ENCODE results near the gene CASS4.

DNA sequence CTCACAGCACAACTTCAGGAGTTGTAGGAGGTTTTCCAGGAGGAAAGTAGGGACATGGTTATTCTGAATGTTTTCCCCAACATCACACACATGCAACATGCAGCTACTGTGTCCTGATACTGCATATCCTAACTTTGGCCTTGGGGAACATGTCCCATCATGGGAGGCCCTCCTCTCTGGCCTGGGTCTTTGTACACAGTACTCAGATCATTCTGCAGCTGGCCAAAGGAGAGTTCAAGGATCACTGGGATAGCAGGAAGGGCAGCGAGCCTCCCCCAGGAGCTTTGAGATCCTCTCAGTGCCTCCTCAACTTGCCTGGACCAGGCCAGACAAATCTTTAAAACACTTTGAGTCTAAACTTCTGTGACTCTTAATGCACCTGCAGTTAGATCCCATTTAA, 12.9 kb downstream of the CASS4 start:
- TF ChIP-seq POLR2A (IDR thresholded peaks at IDR 0.05), result no peak
- TF ChIP-seq, protein P1, sequence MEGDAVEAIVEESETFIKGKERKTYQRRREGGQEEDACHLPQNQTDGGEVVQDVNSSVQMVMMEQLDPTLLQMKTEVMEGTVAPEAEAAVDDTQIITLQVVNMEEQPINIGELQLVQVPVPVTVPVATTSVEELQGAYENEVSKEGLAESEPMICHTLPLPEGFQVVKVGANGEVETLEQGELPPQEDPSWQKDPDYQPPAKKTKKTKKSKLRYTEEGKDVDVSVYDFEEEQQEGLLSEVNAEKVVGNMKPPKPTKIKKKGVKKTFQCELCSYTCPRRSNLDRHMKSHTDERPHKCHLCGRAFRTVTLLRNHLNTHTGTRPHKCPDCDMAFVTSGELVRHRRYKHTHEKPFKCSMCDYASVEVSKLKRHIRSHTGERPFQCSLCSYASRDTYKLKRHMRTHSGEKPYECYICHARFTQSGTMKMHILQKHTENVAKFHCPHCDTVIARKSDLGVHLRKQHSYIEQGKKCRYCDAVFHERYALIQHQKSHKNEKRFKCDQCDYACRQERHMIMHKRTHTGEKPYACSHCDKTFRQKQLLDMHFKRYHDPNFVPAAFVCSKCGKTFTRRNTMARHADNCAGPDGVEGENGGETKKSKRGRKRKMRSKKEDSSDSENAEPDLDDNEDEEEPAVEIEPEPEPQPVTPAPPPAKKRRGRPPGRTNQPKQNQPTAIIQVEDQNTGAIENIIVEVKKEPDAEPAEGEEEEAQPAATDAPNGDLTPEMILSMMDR (IDR thresholded peaks at IDR 0.05), result no peak

All from uterus (tissue), 2 donors.